Natural killer cell treated with Interleukin-12 subunit alpha and Interleukin-12 subunit beta and Interleukin-15 and Interleukin-18, amount 100 ng/mL, for 72 hours (primary cell): ENCODE data around the gene TBPL1. TPM values are rescaled to one million over a fixed set of nuclear protein-coding genes. Genes with fewer than 3 reads are reported as not detected.
A peak's percentile ranks its signal among the peaks of the same experiment; 100 is the strongest.
"Not testable (repeated sequence)": the region's sequence is repeated elsewhere in the genome, so short reads cannot be mapped to it uniquely, and the experiment has no call there.

Source experiments
- ATAC-seq, 2 donors: fragments of 150-1000 bp; cut with Tn5 transposase in 1 of 2; sonication (Bioruptor Pico), chemical (Tn5 transposase) in 1 of 2; 2 replicates each; pipeline ENCODE4 v1.10.0; 2021
- DNase-seq: peaks from one replicate; pipeline ENCODE4 v3.0.0; 2022; ENCODE audit warnings: low spot score
- H3K27ac Mint-ChIP-seq, 2 donors: 1 replicate in 1 of 2; 2 replicates in 1 of 2; pipeline ENCODE4 v1.8.0; 2022; ENCODE audit warnings: mixed read lengths in 2 of 2, mild to moderate bottlenecking in 1 of 2, moderate library complexity in 1 of 2
- H3K27me3 Mint-ChIP-seq, 2 donors: 1 replicate in 1 of 2; 2 replicates in 1 of 2; pipeline ENCODE4 v1.8.0; 2022; ENCODE audit warnings: mixed read lengths in 2 of 2
- H3K36me3 Mint-ChIP-seq: one replicate; pipeline ENCODE4 v1.8.0; 2022; ENCODE audit warnings: mixed read lengths
- H3K4me1 Mint-ChIP-seq, 2 donors: 1 replicate in 1 of 2; 2 replicates in 1 of 2; pipeline ENCODE4 v1.8.0; 2022; ENCODE audit warnings: low read depth in 2 of 2, mixed read lengths in 2 of 2, mild to moderate bottlenecking in 1 of 2
- H3K4me3 Mint-ChIP-seq: one replicate; pipeline ENCODE4 v1.8.0; 2022; ENCODE audit warnings: mixed read lengths
- H3K9me3 Mint-ChIP-seq: 2 replicates; pipeline ENCODE4 v1.8.0; 2022; ENCODE audit warnings: mixed read lengths
- total RNA-seq, 2 donors: library from RNA; stranded (reverse); gene quantifications; one replicate each; pipeline ENCODE4 v1.2.3, GENCODE V29; 2022

The TBPL1 gene
- total RNA-seq, 2 donors from 2014 or later: 46.6 to 54.4 TPM

GRCh38 chr6:133957780-133958242 lies 4.8 kb downstream of the TBPL1 start:
- DNase-seq (no peak), ATAC-seq (no peak)
- Mint-ChIP-seq H3K4me3 (peak overlapping the region; percentile 51), H3K36me3 (no peaks in the 10 kb centered on the region), H3K27me3 (no peaks in the 10 kb centered on the region), H3K4me1 (peaks cover 63 to 74% of the 10 kb centered on the region in 2 donors), H3K27ac (peak overlapping the region; percentile 59 to 75), H3K9me3 (no peaks in the 10 kb centered on the region)

GRCh38 chr6:133958791-133959190 lies 5.8 kb downstream of the TBPL1 start:
- Mint-ChIP-seq H3K27ac (peak overlapping the region; percentile 79 to 88), H3K9me3 (no peaks in the 10 kb centered on the region), H3K36me3 (no peaks in the 10 kb centered on the region), H3K27me3 (no peaks in the 10 kb centered on the region), H3K4me1 (peaks cover 63 to 75% of the 10 kb centered on the region in 2 donors), H3K4me3 (peak overlapping the region; percentile 68)
- DNase-seq (no peak), ATAC-seq (peak; percentile 76 to 83)

GRCh38 chr6:133959667-133960368 lies 6.8 kb downstream of the TBPL1 start:
- no peak for DNase-seq
- Mint-ChIP-seq H3K36me3 (no peaks in the 10 kb centered on the region), H3K4me3 (peak overlapping the region; percentile 68), H3K9me3 (no peaks in the 10 kb centered on the region), H3K27ac (peak overlapping the region; percentile 79 to 88), H3K27me3 (no peaks in the 10 kb centered on the region), H3K4me1 (peaks cover 58 to 68% of the 10 kb centered on the region in 2 donors)
- ATAC-seq: no peak

- no peak overlapping the region for H3K4me3 Mint-ChIP-seq
- DNase-seq (no peak), ATAC-seq (no peak)
- H3K27me3 Mint-ChIP-seq: no peaks in the 10 kb centered on the region
- no peak overlapping the region for H3K27ac Mint-ChIP-seq
- H3K9me3 Mint-ChIP-seq: no peaks in the 10 kb centered on the region
- H3K4me1 Mint-ChIP-seq: peaks cover 57 to 71% of the 10 kb centered on the region in 2 donors
- no peaks in the 10 kb centered on the region for H3K36me3 Mint-ChIP-seq
Measured at GRCh38 chr6:133961831-133962230, 8.8 kb downstream of the TBPL1 start.

GRCh38 chr6:133964052-133964451 lies 11.0 kb downstream of the TBPL1 start:
- ATAC-seq: peak in 1 of 2 donors; percentile 46
- H3K27me3 Mint-ChIP-seq: no peaks in the 10 kb centered on the region
- DNase-seq: no peak
- H3K4me3 Mint-ChIP-seq: no peak overlapping the region
- peaks cover 47 to 60% of the 10 kb centered on the region in 2 donors for H3K4me1 Mint-ChIP-seq
- H3K36me3 Mint-ChIP-seq: no peaks in the 10 kb centered on the region
- H3K27ac Mint-ChIP-seq: no peak overlapping the region
- no peaks in the 10 kb centered on the region for H3K9me3 Mint-ChIP-seq

GRCh38 chr6:133964702-133965101 lies 11.7 kb downstream of the TBPL1 start:
- Mint-ChIP-seq H3K27me3 (no peaks in the 10 kb centered on the region), H3K36me3 (no peaks in the 10 kb centered on the region), H3K4me3 (no peak overlapping the region), H3K9me3 (no peaks in the 10 kb centered on the region), H3K4me1 (peaks cover 41 to 54% of the 10 kb centered on the region in 2 donors), H3K27ac (no peak overlapping the region)
- ATAC-seq (no peak), DNase-seq (no peak)

GRCh38 chr6:133965817-133966360 lies 12.9 kb downstream of the TBPL1 start:
- H3K4me3 Mint-ChIP-seq: peak overlapping the region; percentile 21
- H3K36me3 Mint-ChIP-seq: no peaks in the 10 kb centered on the region
- no peaks in the 10 kb centered on the region for H3K27me3 Mint-ChIP-seq
- peak overlapping the region; percentile 14 to 17 for H3K27ac Mint-ChIP-seq
- ATAC-seq (no peak), DNase-seq (no peak)
- H3K4me1 Mint-ChIP-seq: peaks cover 38 to 49% of the 10 kb centered on the region in 2 donors
- no peaks in the 10 kb centered on the region for H3K9me3 Mint-ChIP-seq

- Mint-ChIP-seq H3K9me3 (no peaks in the 10 kb centered on the region), H3K4me3 (peak overlapping the region; percentile 54), H3K36me3 (peaks cover 4% of the 10 kb centered on the region), H3K27ac (peak overlapping the region in 1 of 2 donors; percentile 2), H3K27me3 (no peaks in the 10 kb centered on the region), H3K4me1 (peaks cover 39 to 51% of the 10 kb centered on the region in 2 donors)
- peak in 1 of 2 donors; percentile 31 for ATAC-seq
- DNase-seq: no peak
Measured at GRCh38 chr6:133966654-133967329, 13.8 kb downstream of the TBPL1 start.

- DNase-seq (no peak), ATAC-seq (no peak)
- Mint-ChIP-seq H3K36me3 (peaks cover 4% of the 10 kb centered on the region), H3K4me1 (peaks cover 34 to 46% of the 10 kb centered on the region in 2 donors), H3K27ac (peak overlapping the region in 1 of 2 donors; percentile 2), H3K27me3 (no peaks in the 10 kb centered on the region), H3K9me3 (no peaks in the 10 kb centered on the region), H3K4me3 (no peak overlapping the region)
Measured at GRCh38 chr6:133967347-133967746, 14.3 kb downstream of the TBPL1 start.

- not testable (repeated sequence) for H3K27ac Mint-ChIP-seq
Measured at GRCh38 chr6:133967835-133968234, 14.8 kb downstream of the TBPL1 start.

GRCh38 chr6:133969285-133969920 lies 16.4 kb downstream of the TBPL1 start:
- peak overlapping the region; percentile 21 to 81 for H3K27ac Mint-ChIP-seq

More at GRCh38 chr6:133967835-133968234, 14.8 kb downstream of the TBPL1 start:
- peaks cover 29 to 45% of the 10 kb centered on the region in 2 donors for H3K4me1 Mint-ChIP-seq
- not testable (repeated sequence) for DNase-seq, ATAC-seq, H3K36me3 Mint-ChIP-seq, H3K9me3 Mint-ChIP-seq, H3K27me3 Mint-ChIP-seq, H3K4me3 Mint-ChIP-seq

GRCh38 chr6:133969921-133970295 lies 16.9 kb downstream of the TBPL1 start:
- H3K4me3 Mint-ChIP-seq: peak overlapping the region; percentile 47
- DNase-seq (no peak), ATAC-seq (no peak)
- H3K36me3 Mint-ChIP-seq: peaks cover 4% of the 10 kb centered on the region
- peak overlapping the region; percentile 21 to 81 for H3K27ac Mint-ChIP-seq
- H3K9me3 Mint-ChIP-seq: no peaks in the 10 kb centered on the region
- peaks cover 30 to 47% of the 10 kb centered on the region in 2 donors for H3K4me1 Mint-ChIP-seq
- H3K27me3 Mint-ChIP-seq: no peaks in the 10 kb centered on the region

More at GRCh38 chr6:133969285-133969920, 16.4 kb downstream of the TBPL1 start:
- Mint-ChIP-seq H3K27me3 (no peaks in the 10 kb centered on the region), H3K9me3 (no peaks in the 10 kb centered on the region), H3K4me1 (peaks cover 32 to 51% of the 10 kb centered on the region in 2 donors), H3K4me3 (peak overlapping the region; percentile 47), H3K36me3 (peaks cover 4% of the 10 kb centered on the region)
- ATAC-seq (no peak), DNase-seq (no peak)

- H3K27ac Mint-ChIP-seq: peak overlapping the region in 1 of 2 donors; percentile 56
- peaks cover 4% of the 10 kb centered on the region for H3K36me3 Mint-ChIP-seq
- ATAC-seq: no peak
- H3K9me3 Mint-ChIP-seq: no peaks in the 10 kb centered on the region
- peaks cover 19 to 29% of the 10 kb centered on the region in 2 donors for H3K4me1 Mint-ChIP-seq
- H3K4me3 Mint-ChIP-seq: no peak overlapping the region
- no peak for DNase-seq
- no peaks in the 10 kb centered on the region for H3K27me3 Mint-ChIP-seq
Measured at GRCh38 chr6:133971861-133972260, 18.8 kb downstream of the TBPL1 start.
